ENCODE results near the gene SNX6.
"Not testable (repeated sequence)": the region's sequence is repeated elsewhere in the genome, so short reads cannot be mapped to it uniquely, and the experiment has no call there.

The SNX6 gene

DNA sequence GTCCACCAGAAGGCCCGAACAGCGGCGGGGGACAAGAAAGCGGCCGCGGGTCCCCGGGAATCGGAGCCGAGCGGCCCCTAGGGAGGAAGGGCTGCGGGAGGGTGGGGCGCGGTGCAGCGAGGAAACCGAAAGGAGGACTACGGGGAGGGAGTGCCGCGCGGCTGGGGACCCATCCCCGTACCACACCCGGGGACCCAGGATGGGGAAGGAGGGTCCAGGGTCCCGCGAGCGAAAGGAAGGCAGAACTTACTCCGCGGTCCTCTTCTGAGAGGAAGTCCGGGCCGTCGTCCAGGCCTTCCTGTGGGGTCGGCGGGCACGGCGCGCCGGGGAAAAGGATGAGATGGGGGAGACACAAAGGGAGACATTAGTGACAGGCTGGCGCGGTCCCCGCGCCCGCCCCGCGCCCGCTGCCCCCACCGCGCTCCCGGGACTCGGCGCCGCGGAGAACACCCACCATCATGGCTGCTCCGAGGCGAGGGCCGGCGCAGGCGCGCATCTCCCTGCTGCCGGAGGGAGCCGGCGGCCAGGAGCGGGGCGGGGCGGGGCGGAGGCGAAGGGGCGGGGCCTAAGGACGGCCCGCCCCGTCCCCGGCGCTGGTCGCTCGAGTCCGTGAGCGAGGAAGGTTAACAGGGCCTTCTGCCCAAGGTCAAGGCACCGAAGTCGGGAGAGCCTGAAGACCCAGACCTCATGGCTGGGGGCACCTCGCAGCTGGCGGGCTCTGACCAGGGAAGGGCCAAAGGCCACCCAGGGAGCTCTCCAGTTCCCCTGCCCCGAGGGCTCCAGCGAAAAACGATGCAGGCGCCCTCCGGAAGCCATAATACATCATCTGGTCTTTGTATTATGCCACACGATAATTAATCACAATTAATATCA, at the start of gene SNX6:
Gene SNX6 (minus strand): TSS at position 492 of the 873 bp plus-strand sequence. CDS start 32 bp downstream, at position 460.
- peak; percentile 27 to 45 for DNase-seq

DNA sequence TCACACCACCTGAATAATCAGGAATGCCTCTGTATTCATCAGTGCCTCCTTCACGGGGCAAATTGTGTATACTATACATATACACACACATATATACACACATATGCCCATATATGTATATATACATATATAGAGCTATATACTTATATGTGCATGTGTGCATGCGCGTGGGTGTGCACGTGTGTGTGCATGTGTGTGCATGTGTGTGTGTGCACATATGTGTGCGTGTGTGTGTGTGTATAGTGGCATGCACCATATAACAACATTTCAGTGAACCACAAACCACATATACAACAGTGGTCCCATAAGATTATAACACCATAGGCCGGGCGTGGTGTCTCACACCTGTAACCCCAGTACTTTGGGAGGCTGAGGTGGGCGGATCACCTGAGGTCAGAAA, 48.8 kb upstream of the SNX6 start:
- no peak for DNase-seq

DNA sequence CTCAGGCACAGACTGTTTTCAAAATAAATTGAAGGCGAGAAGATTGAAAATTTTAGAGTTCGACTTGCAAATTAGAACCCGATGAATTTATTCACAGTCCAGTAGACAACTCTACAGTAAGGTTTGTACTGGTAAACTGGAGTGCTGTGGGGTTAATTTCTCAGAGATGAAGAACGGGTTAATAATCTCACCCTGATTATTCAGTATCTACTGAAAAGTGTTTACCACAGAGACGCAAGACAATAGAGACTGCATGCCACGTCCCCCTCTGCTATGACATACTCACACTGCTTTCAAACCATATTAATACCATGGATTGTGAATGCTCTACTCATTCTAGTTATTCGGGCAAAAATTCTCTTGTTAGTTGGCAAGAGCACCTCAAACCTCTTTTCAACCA, 48.4 kb upstream of the SNX6 start:
- DNase-seq = no peak

DNA sequence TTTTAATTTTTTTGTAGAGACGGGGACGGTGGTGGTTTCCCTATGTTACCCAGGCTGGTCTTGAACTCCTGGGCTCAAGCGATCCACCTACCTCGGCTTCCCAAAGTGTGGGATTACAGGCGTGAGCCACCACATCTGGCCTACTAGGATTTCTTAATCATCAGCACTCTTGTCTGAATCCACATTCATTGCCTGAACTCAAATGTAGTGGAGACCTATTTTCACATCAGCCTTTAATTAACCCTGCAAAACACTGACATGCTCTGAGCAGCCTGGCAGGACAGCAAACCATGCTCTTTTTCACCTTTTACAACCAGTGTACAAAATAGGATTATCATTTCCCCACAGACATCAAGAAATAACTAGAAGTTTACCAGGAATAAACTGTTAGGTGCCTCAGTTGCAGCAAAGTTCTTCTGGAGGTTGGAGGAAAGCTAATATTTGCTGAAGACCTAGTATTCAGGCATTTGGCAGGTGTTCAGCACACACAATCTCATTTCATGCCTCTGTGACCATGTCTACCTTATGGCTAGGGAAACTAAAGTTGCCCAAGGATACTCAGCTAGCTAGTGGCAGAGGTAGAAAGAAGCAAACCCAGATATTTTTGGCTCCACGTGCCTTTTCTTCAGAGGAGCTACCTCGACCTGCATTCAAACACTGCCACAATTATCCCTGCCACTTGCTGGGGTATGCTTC, 46.7 kb upstream of the SNX6 start:
- DNase-seq = no peak

DNA sequence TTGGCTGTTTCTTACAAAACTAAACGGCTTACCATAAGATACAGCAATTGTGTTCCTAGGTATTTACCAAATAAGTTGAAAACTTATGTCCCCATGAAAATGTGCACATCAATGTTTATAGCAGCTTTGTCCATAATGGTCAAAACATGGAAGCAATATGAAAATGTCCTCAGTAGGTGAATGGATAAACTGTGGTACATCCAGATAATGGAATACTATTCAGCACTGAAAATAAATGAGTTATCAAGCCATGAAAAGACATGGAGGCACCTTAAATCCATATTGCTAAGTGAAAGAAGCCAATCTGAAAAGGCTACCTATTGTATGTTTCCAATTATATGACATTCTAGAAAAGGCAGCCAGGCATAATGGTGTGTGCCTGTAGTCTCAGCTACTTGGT, 43.8 kb upstream of the SNX6 start:
- DNase-seq = no peak

DNA sequence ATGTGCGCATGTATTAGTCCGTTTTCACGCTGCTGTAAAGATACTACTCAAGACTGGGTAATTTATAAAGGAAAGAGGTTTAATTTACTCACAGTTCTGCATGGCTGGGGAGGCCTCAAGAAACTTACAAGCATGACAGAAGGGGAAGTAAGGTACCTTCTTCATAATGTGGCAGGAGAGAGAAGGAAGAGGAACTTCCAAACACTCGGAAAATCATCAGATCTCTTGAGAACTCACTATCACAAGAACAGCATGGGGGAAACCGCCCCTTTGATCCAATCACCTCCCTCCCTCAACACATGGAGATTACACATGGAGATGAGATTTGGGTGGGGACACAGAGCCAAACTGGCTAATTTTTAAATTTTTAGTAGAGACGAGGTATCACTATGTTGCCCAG, 41.8 kb upstream of the SNX6 start:
- no peak for DNase-seq

DNA sequence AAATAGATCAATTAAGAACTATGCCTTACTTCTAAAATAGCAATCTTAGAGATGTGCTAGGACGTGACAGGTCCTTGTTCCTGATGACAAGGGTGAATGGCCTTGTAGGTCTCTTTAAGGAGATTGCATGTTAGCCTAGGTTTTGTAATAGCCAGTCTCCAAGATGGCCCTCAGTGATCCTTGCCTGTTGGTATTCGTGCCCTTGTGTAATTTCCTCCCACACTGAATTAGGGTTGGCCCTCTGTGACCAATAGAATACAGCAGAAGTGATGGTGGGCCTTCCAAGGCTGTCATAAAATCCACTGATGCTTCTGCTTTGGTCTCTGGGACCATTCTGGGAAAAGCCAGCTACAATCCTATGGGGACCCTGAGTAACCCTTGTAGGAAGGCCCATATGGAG, 38.2 kb upstream of the SNX6 start:
- no peak for DNase-seq

DNA sequence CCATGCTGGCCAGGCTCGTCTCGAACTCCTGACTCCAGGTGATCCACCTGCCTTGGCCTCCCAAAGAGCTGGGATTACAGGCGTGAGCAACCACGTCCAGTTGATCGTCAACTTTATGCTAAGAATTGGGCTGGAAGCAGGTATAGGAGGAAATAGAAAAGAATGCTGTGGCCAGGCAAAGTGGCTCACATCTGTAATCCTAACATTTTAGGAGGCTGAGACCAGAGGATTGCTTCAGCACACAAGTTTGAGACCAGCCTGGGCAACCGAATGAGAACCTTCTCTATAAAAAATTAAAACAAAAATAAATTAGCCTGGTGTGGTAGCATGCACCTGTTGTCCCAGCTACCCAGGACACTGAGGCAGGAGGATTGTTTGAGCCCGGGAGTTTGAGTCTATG, 37.1 kb upstream of the SNX6 start:
- no peak for DNase-seq

DNA sequence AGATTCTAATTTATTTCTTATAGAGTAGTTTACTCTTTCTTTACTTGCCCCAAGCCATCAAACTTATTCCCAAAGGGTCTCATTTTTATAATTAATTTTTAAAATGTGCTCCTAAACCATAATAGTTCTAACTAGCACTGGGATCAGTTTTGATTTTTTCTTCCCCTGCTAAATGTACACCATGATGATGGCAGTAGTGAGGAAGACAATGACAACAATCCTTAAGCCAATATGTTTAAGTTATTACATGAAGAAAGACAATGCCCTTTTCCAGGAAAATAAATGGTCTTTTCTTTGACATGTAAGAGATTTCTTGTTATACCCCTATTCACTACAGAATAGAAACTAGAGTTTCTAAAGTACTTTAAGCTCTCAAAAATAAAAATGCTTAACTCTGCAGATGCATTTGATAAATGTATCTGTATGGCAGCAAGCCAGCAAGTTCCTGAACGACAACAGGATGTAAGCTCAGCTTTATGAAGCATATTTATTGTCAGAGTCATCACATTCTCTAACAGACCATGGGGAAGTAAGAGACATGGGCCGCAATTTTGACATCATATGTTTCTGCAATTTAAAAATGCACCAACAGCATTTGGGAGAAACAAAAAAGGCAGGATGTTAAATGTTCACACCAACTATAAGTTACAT, 36.0 kb upstream of the SNX6 start:
- DNase-seq = peak; percentile 55 to 90

DNA sequence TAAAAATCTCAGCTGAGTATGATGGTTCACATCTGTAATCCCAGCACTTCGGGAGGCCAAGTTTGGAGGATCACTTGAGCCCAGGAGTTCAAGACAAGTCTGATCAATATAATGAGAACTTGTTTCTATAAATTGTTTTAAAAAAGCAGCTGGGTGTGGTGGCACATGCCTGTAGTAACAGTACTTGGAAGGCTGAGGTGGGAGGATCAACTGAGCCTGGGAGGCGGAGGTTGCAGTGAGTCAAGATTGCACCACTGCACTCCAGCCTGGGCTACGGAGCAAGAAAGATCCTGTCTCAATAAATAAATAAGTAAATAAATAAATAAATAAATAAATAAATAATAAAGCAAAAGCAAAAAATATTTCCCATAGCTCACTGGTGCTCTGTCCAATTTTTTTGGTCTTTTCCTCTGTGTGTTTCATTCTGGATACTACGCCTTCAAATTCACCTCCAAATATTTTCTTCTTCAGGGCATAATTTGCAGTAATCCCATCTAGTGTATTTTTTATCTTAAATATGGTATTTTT, 32.7 kb upstream of the SNX6 start:
- DNase-seq = no peak

DNA sequence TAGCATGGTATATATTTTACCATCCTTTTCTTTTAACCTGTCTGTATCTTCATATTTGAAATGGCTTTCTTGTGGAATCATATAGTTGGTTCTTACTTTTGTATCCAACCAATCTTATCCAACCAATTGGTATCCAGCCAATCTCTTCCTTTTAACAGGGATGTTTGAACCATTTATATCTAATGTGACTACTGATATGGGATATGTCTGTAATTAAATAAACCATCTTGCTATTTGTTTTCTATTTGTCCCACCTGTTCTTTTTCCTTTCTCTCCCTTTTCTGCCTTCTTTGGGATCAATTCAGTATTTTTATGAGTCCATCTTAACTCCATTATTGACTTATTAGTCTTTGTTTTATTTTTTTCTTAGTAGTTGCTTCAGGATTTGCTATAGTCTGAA, 30.8 kb upstream of the SNX6 start:
- no peak for DNase-seq

DNA sequence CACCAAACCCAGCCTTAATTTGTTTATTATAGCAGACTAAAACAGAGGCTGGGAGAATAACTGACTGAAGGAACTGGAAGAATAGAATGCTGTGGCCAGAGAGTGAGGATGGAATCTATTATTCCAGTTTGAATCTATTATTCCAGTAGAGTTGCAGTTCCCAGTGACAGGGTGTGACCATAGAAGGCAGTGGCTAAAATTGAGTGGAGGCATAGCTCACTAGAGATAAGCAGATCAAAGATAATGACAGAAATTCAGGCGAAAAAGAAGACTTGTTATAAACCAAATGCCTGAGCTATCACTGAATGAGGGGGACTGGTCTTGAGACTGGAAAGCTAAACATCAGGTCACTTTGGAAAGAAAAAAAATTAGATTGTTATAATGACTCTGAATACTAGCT, 26.0 kb upstream of the SNX6 start:
- DNase-seq = no peak

DNA sequence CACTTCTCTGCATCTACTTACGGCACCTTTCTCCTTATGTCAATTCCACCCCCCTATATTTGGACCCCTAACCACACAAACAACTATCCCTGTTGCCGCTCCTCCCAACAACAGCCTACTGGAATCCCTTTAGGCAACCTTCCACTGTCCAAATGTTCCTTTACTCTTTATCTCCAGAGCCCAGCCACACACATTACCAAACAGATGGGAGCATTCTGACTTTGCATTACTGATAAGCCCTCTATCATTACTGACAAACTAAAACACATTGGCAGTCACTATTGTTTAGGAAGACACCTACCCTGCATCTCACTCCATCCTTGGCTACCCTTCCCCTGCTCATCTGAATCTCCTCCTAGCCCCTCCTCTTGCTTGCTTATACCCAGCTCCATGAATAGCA, 23.1 kb upstream of the SNX6 start:
- not testable (repeated sequence) for DNase-seq

DNA sequence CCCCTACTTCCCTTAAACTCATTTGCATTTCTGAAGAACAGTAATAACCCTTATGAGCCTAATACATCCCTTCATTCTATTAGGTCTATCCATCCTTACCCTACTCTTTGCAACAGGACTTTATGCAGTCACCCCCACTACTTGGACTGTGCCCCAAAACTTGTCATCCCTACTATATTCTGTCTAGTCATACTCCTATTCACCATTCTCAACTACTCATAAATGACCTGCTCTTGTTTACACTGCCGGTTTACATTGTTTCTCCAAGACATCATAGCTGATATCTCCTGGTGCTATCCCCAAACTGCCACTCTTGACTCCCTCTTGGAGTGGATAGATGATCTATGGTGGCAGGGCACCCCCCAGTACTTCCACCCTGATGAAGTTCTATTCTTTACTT, 22.4 kb upstream of the SNX6 start:
- not testable (repeated sequence) for DNase-seq

DNA sequence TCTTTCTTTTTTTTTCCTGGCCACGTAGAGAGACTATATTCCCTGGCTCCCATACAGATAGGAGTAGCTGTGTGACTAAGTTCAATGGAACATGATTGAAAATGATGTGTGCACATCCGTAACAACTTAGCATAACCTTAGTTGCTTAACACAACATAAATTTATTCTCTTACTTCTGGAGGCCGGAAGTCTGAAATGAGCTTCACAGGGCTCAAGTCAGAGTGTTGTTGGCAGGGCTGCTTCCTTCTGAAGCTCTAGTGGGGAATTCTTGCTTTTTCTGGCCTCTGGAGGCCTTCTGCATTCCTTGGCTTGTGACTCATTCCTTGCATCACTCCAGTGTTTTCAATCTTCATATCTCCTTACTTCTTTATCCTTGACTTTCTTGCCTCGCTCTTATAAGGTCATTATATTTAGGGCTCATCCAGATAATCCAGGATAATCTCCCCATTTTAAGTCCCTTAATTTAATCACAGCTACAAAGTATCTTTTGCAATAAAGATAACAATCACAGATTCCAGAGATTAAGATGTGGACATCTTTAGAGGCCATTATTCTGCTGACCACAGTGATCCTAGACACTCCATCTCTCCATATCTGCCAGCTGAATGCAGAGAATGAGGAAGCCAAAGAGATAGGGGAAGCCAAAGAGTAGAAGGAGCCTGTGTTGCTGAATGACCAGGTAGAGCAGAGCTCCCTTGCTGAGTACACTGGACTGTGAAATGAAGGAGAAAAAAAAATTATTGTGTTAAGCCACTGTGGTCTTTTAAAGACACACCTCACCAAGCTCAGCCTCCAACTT, 21.0 kb upstream of the SNX6 start:
- DNase-seq = peak; percentile 83 to 98

DNA sequence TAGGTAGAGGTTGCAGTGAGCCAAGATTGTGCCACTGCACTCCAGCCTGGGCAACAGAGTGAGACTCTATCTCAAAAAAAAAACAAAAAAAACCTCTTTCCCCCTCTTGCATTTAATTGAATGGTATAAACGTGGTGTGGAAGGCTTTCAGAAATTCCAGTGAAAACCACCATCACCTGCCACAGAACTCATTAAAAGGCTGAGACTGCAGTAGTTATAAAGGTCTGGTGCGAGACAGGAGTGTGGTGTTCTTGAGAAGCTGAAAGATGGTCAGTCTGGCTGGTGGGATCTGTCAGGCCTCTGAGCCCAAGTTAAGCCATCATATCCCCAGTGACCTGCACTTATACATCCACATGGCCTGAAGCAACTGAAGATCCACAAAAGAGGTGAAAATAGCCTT, 20.1 kb upstream of the SNX6 start:
- not testable (repeated sequence) for DNase-seq

DNA sequence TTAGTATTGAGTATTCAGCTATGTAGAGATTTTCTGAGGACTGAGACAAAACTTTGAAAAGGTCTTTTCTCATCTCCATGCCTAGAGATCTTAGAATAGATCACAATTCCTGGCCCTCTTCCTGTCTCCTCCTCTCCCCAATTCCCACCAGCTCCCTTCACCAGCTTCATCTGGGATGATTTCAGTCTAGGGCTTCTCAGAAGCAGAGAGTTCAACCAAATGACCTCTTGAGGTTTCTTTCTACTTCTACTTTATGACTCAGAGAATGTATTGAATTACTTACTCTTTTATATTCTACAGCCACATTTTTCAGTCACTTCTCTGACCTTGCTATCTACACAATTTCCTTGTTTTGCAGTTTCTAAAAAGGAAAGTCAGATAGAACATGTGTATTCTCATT, 19.4 kb upstream of the SNX6 start:
- DNase-seq = peak in 1 of 2 experiments; percentile 77

DNA sequence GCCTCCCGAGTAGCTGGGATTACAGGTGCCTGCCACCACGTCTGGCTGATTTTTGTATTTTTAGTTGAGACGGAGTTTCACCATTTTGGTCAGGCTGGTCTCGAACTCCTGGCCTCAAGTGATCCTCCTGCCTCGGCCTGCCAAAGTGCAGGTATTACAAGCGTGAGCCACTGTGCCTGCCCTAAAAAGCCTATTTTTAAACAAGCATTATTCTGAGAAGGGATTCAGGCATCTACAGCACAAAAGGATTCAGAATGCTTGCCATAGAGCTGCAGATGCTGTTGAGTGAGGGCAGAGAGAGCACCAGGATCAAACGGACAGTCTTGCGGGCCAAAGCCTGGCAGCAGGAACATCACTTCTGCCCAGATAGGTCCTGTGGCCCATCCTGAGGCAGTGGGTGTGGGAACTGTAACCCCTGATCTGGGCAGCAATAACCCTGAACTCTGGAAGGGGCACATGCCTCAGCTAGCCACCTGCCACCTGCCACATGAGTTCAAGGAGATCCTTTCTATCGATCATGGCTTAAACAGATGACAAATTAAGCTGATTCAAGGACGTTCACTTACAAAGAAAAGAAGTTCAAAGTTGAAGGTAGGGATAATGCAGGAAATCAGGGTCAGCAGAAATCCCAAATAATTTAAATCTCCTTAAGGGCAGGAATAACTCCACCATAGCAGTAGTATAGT, 16.8 kb upstream of the SNX6 start:
- DNase-seq = no peak

DNA sequence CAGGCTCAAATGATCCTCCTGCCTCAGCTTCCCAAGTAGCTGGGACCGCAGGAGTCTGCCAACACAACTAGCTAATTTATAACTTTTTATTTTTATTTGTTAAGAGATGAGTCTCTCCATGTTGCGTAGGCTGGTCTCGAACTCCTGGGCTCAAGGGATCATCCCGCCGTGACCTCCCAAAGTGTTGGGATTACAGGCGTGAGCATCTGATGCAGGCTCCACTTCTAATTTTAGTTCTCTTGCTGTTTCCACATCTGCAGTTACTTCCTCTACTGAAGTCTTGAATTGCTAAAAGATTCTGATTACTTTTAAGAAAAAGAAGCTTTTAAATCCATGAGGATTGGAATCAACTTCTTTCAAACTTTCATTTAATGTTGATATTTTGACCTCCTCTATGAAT, 13.4 kb upstream of the SNX6 start:
- DNase-seq = no peak

DNA sequence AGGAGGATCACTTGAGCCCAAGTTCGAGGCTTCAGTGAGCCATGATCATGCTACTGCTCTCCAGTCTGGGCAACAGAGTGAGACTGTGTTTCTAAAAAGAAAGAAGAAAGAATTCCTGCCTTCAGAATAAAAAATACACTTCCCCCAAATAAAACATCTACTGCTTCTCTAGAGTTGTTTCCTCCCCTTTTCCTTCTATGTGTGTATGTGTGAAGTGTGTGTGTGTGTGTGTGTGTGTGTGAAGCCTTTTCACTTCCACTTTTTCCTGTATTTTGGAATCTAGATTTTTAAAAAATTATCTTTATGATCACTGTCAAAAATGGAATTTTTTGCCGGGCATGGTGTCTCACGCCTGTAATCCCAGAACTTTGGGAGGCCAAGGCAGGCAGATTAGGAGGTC, 12.6 kb upstream of the SNX6 start:
- DNase-seq = no peak

DNA sequence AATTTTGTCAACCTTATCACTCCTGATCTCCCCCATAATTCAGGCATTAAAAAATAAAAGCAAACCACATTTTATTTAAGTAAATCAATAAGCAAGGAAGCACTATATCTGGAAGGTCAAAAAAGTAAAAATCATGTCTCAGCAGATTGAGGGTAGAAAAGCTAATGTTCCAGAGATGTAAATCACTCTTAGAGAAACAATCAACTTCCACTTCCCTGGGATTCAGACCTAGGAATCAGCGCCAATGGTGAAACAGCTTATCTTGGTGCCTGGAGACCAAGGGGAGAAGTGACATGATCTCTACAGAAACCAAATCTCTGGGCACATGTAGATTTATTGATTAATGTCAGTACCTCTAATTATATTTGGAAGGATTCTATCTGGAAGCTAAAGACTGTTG, 10.9 kb upstream of the SNX6 start:
- no peak for DNase-seq

DNA sequence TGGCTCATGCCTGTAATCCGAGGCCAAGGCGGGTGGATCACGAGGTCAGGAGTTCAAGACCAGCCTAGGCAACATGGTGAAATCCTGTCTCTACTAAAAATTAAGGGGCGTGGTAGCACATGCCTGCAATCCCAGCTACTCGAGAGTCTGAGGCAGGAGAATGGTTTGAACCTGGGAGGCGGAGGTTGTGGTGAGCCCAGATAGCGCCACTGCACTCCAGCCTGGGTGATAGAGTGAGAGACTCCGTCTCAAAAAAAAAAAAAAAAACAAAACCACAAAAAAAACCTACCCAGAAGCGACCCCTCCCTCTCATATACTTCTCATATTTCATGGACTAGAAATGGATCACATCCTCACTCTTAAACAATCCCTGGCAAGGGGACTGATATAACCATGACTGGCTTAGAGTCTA, 4.4 kb upstream of the SNX6 start:
- not testable (repeated sequence) for DNase-seq

Measured in SW 1271 (cell line).